ENCODE measurements around the gene CNOT6.

- TF ChIP-seq, protein P1, sequence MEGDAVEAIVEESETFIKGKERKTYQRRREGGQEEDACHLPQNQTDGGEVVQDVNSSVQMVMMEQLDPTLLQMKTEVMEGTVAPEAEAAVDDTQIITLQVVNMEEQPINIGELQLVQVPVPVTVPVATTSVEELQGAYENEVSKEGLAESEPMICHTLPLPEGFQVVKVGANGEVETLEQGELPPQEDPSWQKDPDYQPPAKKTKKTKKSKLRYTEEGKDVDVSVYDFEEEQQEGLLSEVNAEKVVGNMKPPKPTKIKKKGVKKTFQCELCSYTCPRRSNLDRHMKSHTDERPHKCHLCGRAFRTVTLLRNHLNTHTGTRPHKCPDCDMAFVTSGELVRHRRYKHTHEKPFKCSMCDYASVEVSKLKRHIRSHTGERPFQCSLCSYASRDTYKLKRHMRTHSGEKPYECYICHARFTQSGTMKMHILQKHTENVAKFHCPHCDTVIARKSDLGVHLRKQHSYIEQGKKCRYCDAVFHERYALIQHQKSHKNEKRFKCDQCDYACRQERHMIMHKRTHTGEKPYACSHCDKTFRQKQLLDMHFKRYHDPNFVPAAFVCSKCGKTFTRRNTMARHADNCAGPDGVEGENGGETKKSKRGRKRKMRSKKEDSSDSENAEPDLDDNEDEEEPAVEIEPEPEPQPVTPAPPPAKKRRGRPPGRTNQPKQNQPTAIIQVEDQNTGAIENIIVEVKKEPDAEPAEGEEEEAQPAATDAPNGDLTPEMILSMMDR (conservative IDR thresholded peaks at IDR 0.05) = no peak
- TF ChIP-seq EZH2 (IDR thresholded peaks at IDR 0.05; ENCODE audit: low read depth) = no peak
Measured at GRCh38 chr5:180598797-180599589, 104.8 kb downstream of the CNOT6 start.
